ENCODE measurements around the gene SPRED1. TPM values are rescaled to one million over a fixed set of nuclear protein-coding genes. Genes with fewer than 3 reads are reported as not detected.

SPRED1 gene
- total RNA-seq, 4 donors from 2014 or later: 77.9 to 92.7 (median 82.6) TPM

- DNase-seq: peak; percentile 61 to 62
- Histone ChIP-seq H3K36me3 (no peaks in the 10 kb centered on the region), H3K4me3 (replicated peaks in 1 of 3) (no peak overlapping the region), H3K27ac (peak overlapping the region; percentile 26 to 83 (median 70)), H3K9me3 (no peaks in the 10 kb centered on the region), H3K27me3 (no peaks in the 10 kb centered on the region), H3K4me1 (peaks cover 52 to 55% of the 10 kb centered on the region in 2 donors)
- 32 to 33% methylated on average over 2 of the region's 2 CpGs for WGBS, 2 donors
- TF ChIP-seq POLR2A (IDR thresholded peaks at IDR 0.05) (peak in 1 of 2 donors; percentile 12), CTCF (IDR thresholded peaks at IDR 0.05) (no peak)
- intact Hi-C loops (cut with DNase I): no loop called here
Measured at GRCh38 chr15:38208779-38209178, 43.9 kb upstream of the SPRED1 start.

DNA sequence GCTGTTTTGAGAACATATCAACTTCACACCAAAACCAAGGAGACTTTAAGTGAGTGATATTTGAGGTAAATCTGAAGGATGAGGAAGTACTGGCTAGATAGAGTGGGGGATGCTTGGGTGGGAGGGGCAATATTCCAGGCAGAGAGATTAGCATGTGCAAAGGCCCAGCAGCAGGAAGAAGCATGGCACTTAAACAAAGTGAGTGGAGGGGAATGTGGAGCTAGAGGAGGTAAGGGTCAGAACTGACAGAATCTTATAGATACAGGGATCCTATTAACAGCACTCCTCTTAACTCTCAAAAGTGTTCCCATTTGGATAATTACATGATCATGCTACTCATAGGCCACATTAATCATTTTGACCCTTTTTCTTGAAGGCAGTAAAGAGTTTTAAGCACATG, 41.4 kb upstream of the SPRED1 start:
- Histone ChIP-seq H3K36me3 (no peaks in the 10 kb centered on the region), H3K27ac (no peak overlapping the region), H3K4me3 (replicated peaks in 1 of 3) (no peak overlapping the region), H3K4me1 (peaks cover 35 to 41% of the 10 kb centered on the region in 2 donors), H3K9me3 (no peaks in the 10 kb centered on the region), H3K27me3 (no peaks in the 10 kb centered on the region)
- no peak for TF ChIP-seq CTCF (IDR thresholded peaks at IDR 0.05)
- TF ChIP-seq POLR2A (IDR thresholded peaks at IDR 0.05): no peak
- intact Hi-C loops (cut with DNase I): no loop called here
- no peak for DNase-seq

- H3K4me3 ChIP-seq (replicated peaks in 1 of 3): no peak overlapping the region
- TF ChIP-seq CTCF (IDR thresholded peaks at IDR 0.05) (no peak), POLR2A (IDR thresholded peaks at IDR 0.05) (no peak)
- H3K27ac ChIP-seq: no peak overlapping the region
- no peaks in the 10 kb centered on the region for H3K9me3 ChIP-seq
- 93 to 95% methylated on average over 4 of the region's 4 CpGs for WGBS, 2 donors
- no peaks in the 10 kb centered on the region for H3K27me3 ChIP-seq
- intact Hi-C loops (cut with DNase I): no loop called here
- peaks cover 32 to 37% of the 10 kb centered on the region in 2 donors for H3K4me1 ChIP-seq
- DNase-seq: no peak
- H3K36me3 ChIP-seq: no peaks in the 10 kb centered on the region
Measured at GRCh38 chr15:38211811-38212210, 40.8 kb upstream of the SPRED1 start.

- no peaks in the 10 kb centered on the region for H3K9me3 ChIP-seq
- no peaks in the 10 kb centered on the region for H3K36me3 ChIP-seq
- no peak overlapping the region for H3K4me3 ChIP-seq (replicated peaks in 1 of 3)
- H3K4me1 ChIP-seq: peaks cover 33 to 39% of the 10 kb centered on the region in 2 donors
- intact Hi-C loops (cut with DNase I): no loop called here
- no peaks in the 10 kb centered on the region for H3K27me3 ChIP-seq
- 86 to 88% methylated on average over 3 of the region's 3 CpGs for WGBS, 2 donors
- DNase-seq: no peak
- TF ChIP-seq CTCF (IDR thresholded peaks at IDR 0.05): no peak
- TF ChIP-seq POLR2A (IDR thresholded peaks at IDR 0.05): no peak
- no peak overlapping the region for H3K27ac ChIP-seq
Measured at GRCh38 chr15:38212729-38213351, 39.8 kb upstream of the SPRED1 start.

DNA sequence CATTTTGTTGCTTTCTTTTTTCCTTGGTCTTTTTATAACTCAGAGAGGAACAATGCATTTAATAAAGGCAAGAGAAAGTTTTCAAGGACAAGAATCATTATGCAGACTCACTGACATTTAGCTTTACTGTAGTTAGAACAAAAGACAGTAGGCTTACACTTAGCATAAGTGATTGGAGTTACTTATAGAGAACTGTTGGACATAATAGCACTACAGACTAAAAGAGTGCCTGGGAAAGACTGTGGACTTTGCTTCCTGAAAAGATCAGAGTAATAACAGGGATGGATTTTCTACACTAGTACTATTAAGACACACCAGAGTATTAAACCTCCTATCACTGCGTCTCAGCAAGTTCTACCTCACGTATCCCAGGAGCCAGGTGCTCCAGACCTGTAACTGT, 39.3 kb upstream of the SPRED1 start:
- H3K36me3 ChIP-seq: no peaks in the 10 kb centered on the region
- TF ChIP-seq POLR2A (IDR thresholded peaks at IDR 0.05) (no peak), CTCF (IDR thresholded peaks at IDR 0.05) (no peak)
- intact Hi-C loops (cut with DNase I): no loop called here
- H3K9me3 ChIP-seq: no peaks in the 10 kb centered on the region
- peaks cover 28 to 39% of the 10 kb centered on the region in 2 donors for H3K4me1 ChIP-seq
- H3K4me3 ChIP-seq (replicated peaks in 1 of 3): no peak overlapping the region
- H3K27me3 ChIP-seq: no peaks in the 10 kb centered on the region
- 97 to 98% methylated on average over 2 of the region's 2 CpGs for WGBS, 2 donors
- no peak overlapping the region for H3K27ac ChIP-seq
- no peak for DNase-seq
